Measurements from ENCODE around the gene MTARC2.

MTARC2 gene

DNA sequence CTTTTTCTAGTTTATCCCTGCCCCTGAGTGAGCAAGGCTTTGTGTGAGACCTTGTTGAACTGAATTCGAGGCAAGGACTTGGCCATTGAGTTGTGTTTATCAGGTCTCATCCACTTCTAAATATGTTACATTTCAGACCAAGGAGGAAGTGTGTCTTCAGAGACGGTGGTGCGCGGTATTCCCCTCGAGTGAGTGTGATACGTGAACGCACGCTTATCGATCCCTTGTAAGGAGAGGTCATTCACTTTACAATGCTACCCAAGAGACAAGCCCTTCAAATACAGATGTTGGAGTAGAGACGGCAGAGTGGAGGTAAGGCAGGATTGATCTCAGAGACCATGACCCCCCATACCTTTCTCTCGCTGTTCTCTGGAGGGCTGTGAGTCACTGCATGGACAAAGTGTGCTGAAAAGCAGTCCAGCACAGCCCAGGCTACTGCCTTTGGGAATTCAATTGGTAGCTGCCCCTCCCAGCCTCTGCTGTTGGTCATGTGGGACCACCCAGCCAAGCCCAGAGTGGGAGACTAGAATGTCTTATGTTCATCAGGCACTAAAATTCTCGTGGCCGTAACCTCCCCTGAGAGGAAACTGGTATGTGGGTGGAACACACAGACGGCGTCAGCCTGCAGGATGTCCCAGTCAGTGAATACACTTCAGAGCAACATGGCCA lies 22.3 kb downstream of the MTARC2 start:
- DNase-seq (ENCODE audit: low read depth, low spot score): no peak
- Histone ChIP-seq H3K27me3 (ENCODE audit: insufficient read depth, insufficient read length) (no peaks in the 10 kb centered on the region), H3K9ac (ENCODE audit: insufficient read length, low read depth) (no peak overlapping the region), H3K36me3 (ENCODE audit: insufficient read depth, insufficient read length, low read length) (peaks cover 4% of the 10 kb centered on the region), H3K4me3 (ENCODE audit: insufficient read length, low read depth) (no peak overlapping the region), H3K9me3 (ENCODE audit: insufficient read depth, low read length) (no peaks in the 10 kb centered on the region), H3K4me1 (ENCODE audit: insufficient read depth, insufficient read length) (peaks cover 3% of the 10 kb centered on the region)
- TF ChIP-seq YY1 (IDR thresholded peaks at IDR 0.05; ENCODE audit: insufficient read depth, insufficient read length) (no peak), ZNF274 (IDR thresholded peaks at IDR 0.05; ENCODE audit: low read depth, low read length) (no peak), SUZ12 (IDR thresholded peaks at IDR 0.05; ENCODE audit: extremely low read depth, insufficient read depth, insufficient read length) (no peak)

- no peak for TF ChIP-seq YY1 (IDR thresholded peaks at IDR 0.05; ENCODE audit: insufficient read depth, insufficient read length)
- no peak for TF ChIP-seq SUZ12 (IDR thresholded peaks at IDR 0.05; ENCODE audit: extremely low read depth, insufficient read depth, insufficient read length)
- no peak for TF ChIP-seq ZNF274 (IDR thresholded peaks at IDR 0.05; ENCODE audit: low read depth, low read length)
- no peak for DNase-seq (ENCODE audit: low read depth, low spot score)
- Histone ChIP-seq H3K4me3 (ENCODE audit: insufficient read length, low read depth) (no peak overlapping the region), H3K36me3 (ENCODE audit: insufficient read depth, insufficient read length, low read length) (peaks cover 2% of the 10 kb centered on the region), H3K9me3 (ENCODE audit: insufficient read depth, low read length) (no peaks in the 10 kb centered on the region), H3K27me3 (ENCODE audit: insufficient read depth, insufficient read length) (no peaks in the 10 kb centered on the region), H3K9ac (ENCODE audit: insufficient read length, low read depth) (no peak overlapping the region), H3K4me1 (ENCODE audit: insufficient read depth, insufficient read length) (peaks cover 5% of the 10 kb centered on the region)
Measured at GRCh38 chr1:220772846-220773245, 24.7 kb downstream of the MTARC2 start.

DNA sequence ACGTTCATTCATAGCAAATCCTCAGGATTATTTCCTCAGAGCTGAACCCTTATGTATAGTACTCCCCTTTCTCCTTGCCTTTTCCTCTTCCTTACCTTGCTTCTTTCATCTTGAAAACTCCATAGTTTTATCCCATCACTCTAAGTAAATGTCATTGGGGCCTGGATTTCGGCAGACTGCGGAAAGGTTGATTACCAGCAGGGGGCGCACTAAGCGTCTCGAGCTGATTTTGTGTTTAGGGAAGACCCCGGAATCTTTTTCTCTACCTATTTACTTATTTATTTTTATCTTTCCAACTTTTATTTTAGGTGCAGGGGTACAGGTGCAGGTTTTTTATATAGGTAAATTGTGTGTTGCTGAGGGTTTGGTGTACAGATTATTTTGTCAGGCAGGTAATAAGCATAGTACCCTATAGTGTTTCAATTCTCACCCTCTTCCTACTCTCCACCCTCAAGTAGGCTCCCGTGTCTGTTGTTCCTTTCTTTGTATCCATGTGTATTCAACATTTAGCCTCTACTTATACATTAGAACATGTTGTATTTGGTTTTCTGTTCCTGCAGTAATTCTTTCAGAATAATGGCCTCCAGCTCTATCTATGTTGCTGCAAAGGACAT lies 27.2 kb downstream of the MTARC2 start:
- Histone ChIP-seq H3K4me3 (ENCODE audit: insufficient read length, low read depth) (no peak overlapping the region), H3K4me1 (ENCODE audit: insufficient read depth, insufficient read length) (peaks cover 5% of the 10 kb centered on the region), H3K36me3 (ENCODE audit: insufficient read depth, insufficient read length, low read length) (peaks cover 2% of the 10 kb centered on the region), H3K9me3 (ENCODE audit: insufficient read depth, low read length) (no peaks in the 10 kb centered on the region), H3K27me3 (ENCODE audit: insufficient read depth, insufficient read length) (no peaks in the 10 kb centered on the region), H3K9ac (ENCODE audit: insufficient read length, low read depth) (no peak overlapping the region)
- no peak for TF ChIP-seq SUZ12 (IDR thresholded peaks at IDR 0.05; ENCODE audit: extremely low read depth, insufficient read depth, insufficient read length)
- peak; percentile 67 for DNase-seq (ENCODE audit: low read depth, low spot score)

- H3K9ac ChIP-seq (ENCODE audit: insufficient read length, low read depth): no peak overlapping the region
- no peak for DNase-seq (ENCODE audit: low read depth, low spot score)
- TF ChIP-seq YY1 (IDR thresholded peaks at IDR 0.05; ENCODE audit: insufficient read depth, insufficient read length) (no peak), SUZ12 (IDR thresholded peaks at IDR 0.05; ENCODE audit: extremely low read depth, insufficient read depth, insufficient read length) (no peak), ZNF274 (IDR thresholded peaks at IDR 0.05; ENCODE audit: low read depth, low read length) (no peak)
- no peaks in the 10 kb centered on the region for H3K9me3 ChIP-seq (ENCODE audit: insufficient read depth, low read length)
- no peak overlapping the region for H3K4me3 ChIP-seq (ENCODE audit: insufficient read length, low read depth)
- H3K36me3 ChIP-seq (ENCODE audit: insufficient read depth, insufficient read length, low read length): peaks cover 2% of the 10 kb centered on the region
- peaks cover 2% of the 10 kb centered on the region for H3K4me1 ChIP-seq (ENCODE audit: insufficient read depth, insufficient read length)
- H3K27me3 ChIP-seq (ENCODE audit: insufficient read depth, insufficient read length): no peaks in the 10 kb centered on the region
Measured at GRCh38 chr1:220776254-220776653, 28.1 kb downstream of the MTARC2 start.

- peak; percentile 85 for DNase-seq (ENCODE audit: low read depth, low spot score)
- TF ChIP-seq YY1 (IDR thresholded peaks at IDR 0.05; ENCODE audit: insufficient read depth, insufficient read length) (no peak), SUZ12 (IDR thresholded peaks at IDR 0.05; ENCODE audit: extremely low read depth, insufficient read depth, insufficient read length) (no peak), ZNF274 (IDR thresholded peaks at IDR 0.05; ENCODE audit: low read depth, low read length) (no peak)
- Histone ChIP-seq H3K36me3 (ENCODE audit: insufficient read depth, insufficient read length, low read length) (peaks cover 2% of the 10 kb centered on the region), H3K27me3 (ENCODE audit: insufficient read depth, insufficient read length) (no peaks in the 10 kb centered on the region), H3K9me3 (ENCODE audit: insufficient read depth, low read length) (no peaks in the 10 kb centered on the region), H3K4me1 (ENCODE audit: insufficient read depth, insufficient read length) (peaks cover 2% of the 10 kb centered on the region), H3K9ac (ENCODE audit: insufficient read length, low read depth) (no peak overlapping the region), H3K4me3 (ENCODE audit: insufficient read length, low read depth) (no peak overlapping the region)
Measured at GRCh38 chr1:220776720-220777326, 28.7 kb downstream of the MTARC2 start.

GRCh38 chr1:220783453-220783852 lies 35.3 kb downstream of the MTARC2 start:
- H3K27me3 ChIP-seq (ENCODE audit: insufficient read depth, insufficient read length): no peaks in the 10 kb centered on the region
- DNase-seq (ENCODE audit: low read depth, low spot score): no peak
- H3K4me3 ChIP-seq (ENCODE audit: insufficient read length, low read depth): no peak overlapping the region
- H3K36me3 ChIP-seq (ENCODE audit: insufficient read depth, insufficient read length, low read length): no peaks in the 10 kb centered on the region
- TF ChIP-seq YY1 (IDR thresholded peaks at IDR 0.05; ENCODE audit: insufficient read depth, insufficient read length) (no peak), ZNF274 (IDR thresholded peaks at IDR 0.05; ENCODE audit: low read depth, low read length) (no peak), SUZ12 (IDR thresholded peaks at IDR 0.05; ENCODE audit: extremely low read depth, insufficient read depth, insufficient read length) (no peak)
- peaks cover 9% of the 10 kb centered on the region for H3K4me1 ChIP-seq (ENCODE audit: insufficient read depth, insufficient read length)
- no peaks in the 10 kb centered on the region for H3K9me3 ChIP-seq (ENCODE audit: insufficient read depth, low read length)
- H3K9ac ChIP-seq (ENCODE audit: insufficient read length, low read depth): no peak overlapping the region

- no peaks in the 10 kb centered on the region for H3K36me3 ChIP-seq (ENCODE audit: insufficient read depth, insufficient read length, low read length)
- H3K9ac ChIP-seq (ENCODE audit: insufficient read length, low read depth): no peak overlapping the region
- H3K4me3 ChIP-seq (ENCODE audit: insufficient read length, low read depth): no peak overlapping the region
- TF ChIP-seq SUZ12 (IDR thresholded peaks at IDR 0.05; ENCODE audit: extremely low read depth, insufficient read depth, insufficient read length): no peak
- no peak for TF ChIP-seq YY1 (IDR thresholded peaks at IDR 0.05; ENCODE audit: insufficient read depth, insufficient read length)
- TF ChIP-seq ZNF274 (IDR thresholded peaks at IDR 0.05; ENCODE audit: low read depth, low read length): no peak
- H3K9me3 ChIP-seq (ENCODE audit: insufficient read depth, low read length): no peaks in the 10 kb centered on the region
- no peaks in the 10 kb centered on the region for H3K27me3 ChIP-seq (ENCODE audit: insufficient read depth, insufficient read length)
- H3K4me1 ChIP-seq (ENCODE audit: insufficient read depth, insufficient read length): peaks cover 9% of the 10 kb centered on the region
- no peak for DNase-seq (ENCODE audit: low read depth, low spot score)
Measured at GRCh38 chr1:220784751-220785150, 36.6 kb downstream of the MTARC2 start.

Measured in NT2/D1 (cell line).